ENCODE data around the gene TRIM2.

DNA sequence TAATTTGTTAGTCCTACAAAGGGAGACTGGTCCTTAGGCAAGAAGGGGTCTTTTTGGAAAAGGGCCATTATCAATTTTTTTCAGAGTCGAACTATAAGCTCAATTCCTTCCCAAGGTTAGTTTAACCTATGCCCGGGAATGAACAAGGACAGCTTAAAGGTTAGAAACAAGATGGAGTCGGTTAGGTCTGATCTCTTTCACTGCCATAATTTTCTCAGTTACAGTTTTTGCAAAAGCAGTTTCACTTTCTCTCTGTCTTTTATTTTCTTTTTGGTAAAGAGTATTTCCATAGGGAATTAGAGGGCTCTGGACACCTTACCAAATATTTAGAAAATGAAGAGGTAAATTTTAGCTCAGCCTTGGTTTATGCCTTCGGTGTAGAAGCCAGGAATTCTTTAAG lies 64.1 kb downstream of the TRIM2 start:
- TF ChIP-seq, protein P1, sequence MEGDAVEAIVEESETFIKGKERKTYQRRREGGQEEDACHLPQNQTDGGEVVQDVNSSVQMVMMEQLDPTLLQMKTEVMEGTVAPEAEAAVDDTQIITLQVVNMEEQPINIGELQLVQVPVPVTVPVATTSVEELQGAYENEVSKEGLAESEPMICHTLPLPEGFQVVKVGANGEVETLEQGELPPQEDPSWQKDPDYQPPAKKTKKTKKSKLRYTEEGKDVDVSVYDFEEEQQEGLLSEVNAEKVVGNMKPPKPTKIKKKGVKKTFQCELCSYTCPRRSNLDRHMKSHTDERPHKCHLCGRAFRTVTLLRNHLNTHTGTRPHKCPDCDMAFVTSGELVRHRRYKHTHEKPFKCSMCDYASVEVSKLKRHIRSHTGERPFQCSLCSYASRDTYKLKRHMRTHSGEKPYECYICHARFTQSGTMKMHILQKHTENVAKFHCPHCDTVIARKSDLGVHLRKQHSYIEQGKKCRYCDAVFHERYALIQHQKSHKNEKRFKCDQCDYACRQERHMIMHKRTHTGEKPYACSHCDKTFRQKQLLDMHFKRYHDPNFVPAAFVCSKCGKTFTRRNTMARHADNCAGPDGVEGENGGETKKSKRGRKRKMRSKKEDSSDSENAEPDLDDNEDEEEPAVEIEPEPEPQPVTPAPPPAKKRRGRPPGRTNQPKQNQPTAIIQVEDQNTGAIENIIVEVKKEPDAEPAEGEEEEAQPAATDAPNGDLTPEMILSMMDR (conservative IDR thresholded peaks at IDR 0.05 in 1 of 2, IDR thresholded peaks at IDR 0.05 in 1 of 2; ENCODE audit: low read depth in 1 of 2, low read length in 2 of 2) = no peak
- no peak for TF ChIP-seq EZH2 (IDR thresholded peaks at IDR 0.05; ENCODE audit: low read length, missing control alignments)
